AG09319 (cell line): Measurements from ENCODE around the gene USP21.

ENCODE experiments used
- DNase-seq: peaks from one replicate; pipeline ENCODE4 v3.0.0-alpha.2; 2010; ENCODE audit warnings: low read depth; ENCODE audit errors: extremely low read depth
- CTCF ChIP-seq: IDR thresholded peaks from 2 replicates; pipeline ENCODE4 v1.5.1; 2011; ENCODE audit warnings: low read depth, mild to moderate bottlenecking, inconsistent platforms, low read length, moderate library complexity

Gene USP21

GRCh38 chr1:161199506-161200139 is 40.3 kb downstream of the USP21 start:
- no peak for TF ChIP-seq CTCF
- DNase-seq: no peak

- TF ChIP-seq CTCF: no peak
- DNase-seq: no peak
Measured at GRCh38 chr1:161200421-161200991, 41.2 kb downstream of the USP21 start.

GRCh38 chr1:161200992-161201835 is 41.9 kb downstream of the USP21 start:
- peak; percentile 43 for DNase-seq
- no peak for TF ChIP-seq CTCF

GRCh38 chr1:161201836-161202712 is 42.8 kb downstream of the USP21 start, which contains the start of gene NDUFS2:
Gene NDUFS2 (plus strand): TSS chr1:161202367. CDS start chr1:161202386, 19 bp downstream.
- DNase-seq: peak; percentile 98
- no peak; the same call in 1 of the 2 replicates for TF ChIP-seq CTCF

- no peak for TF ChIP-seq CTCF
- no peak for DNase-seq
Measured at GRCh38 chr1:161206411-161207140, 47.3 kb downstream of the USP21 start.

- DNase-seq: no peak
- no peak for TF ChIP-seq CTCF
Measured at GRCh38 chr1:161207173-161207572, 47.9 kb downstream of the USP21 start.
